ENCODE results near the gene MECR. TPM values are rescaled to one million over a fixed set of nuclear protein-coding genes. Genes with fewer than 3 reads are reported as not detected.

The MECR gene
- total RNA-seq, 4 donors from 2014 or later = 14.3 to 29.4 (median 16.1) TPM

GRCh38 chr1:29245261-29245660, 14.5 kb upstream of the MECR start:
- peaks cover 0 to 4% (median 0%) of the 10 kb centered on the region in 3 donors for H3K4me1 ChIP-seq
- H3K36me3 ChIP-seq = no peaks in the 10 kb centered on the region
- no peak for DNase-seq
- intact Hi-C loops (cut with DNase I) = no loop called here
- no peaks in the 10 kb centered on the region for H3K9me3 ChIP-seq
- peaks cover 0 to 11% (median 0%) of the 10 kb centered on the region in 4 donors for H3K27me3 ChIP-seq
- TF ChIP-seq POLR2A (IDR thresholded peaks at IDR 0.05) (no peak), CTCF (IDR thresholded peaks at IDR 0.05) (no peak)
- H3K27ac ChIP-seq = no peak overlapping the region
- WGBS, 2 donors = 66 to 67% methylated on average over 5 to 6 of the region's 6 CpGs
- H3K4me3 ChIP-seq = no peak overlapping the region

GRCh38 chr1:29243871-29244200, 13.1 kb upstream of the MECR start:
- TF ChIP-seq CTCF (IDR thresholded peaks at IDR 0.05) = no peak
- no peak for TF ChIP-seq POLR2A (IDR thresholded peaks at IDR 0.05)
- Histone ChIP-seq H3K27ac (no peak overlapping the region), H3K27me3 (peaks cover 0 to 24% (median 0%) of the 10 kb centered on the region in 4 donors), H3K36me3 (no peaks in the 10 kb centered on the region), H3K4me3 (no peak overlapping the region), H3K4me1 (peaks cover 2 to 8% (median 4%) of the 10 kb centered on the region in 3 donors), H3K9me3 (no peaks in the 10 kb centered on the region)
- intact Hi-C loops (cut with DNase I) = no loop called here
- 35 to 51% methylated on average over 2 to 3 of the region's 3 CpGs for WGBS, 2 donors
- DNase-seq = no peak

- DNase-seq = no peak
- Histone ChIP-seq H3K27me3 (peaks cover 0 to 30% (median 0%) of the 10 kb centered on the region in 4 donors), H3K4me1 (peaks cover 7 to 13% (median 10%) of the 10 kb centered on the region in 3 donors), H3K4me3 (no peak overlapping the region), H3K27ac (no peak overlapping the region), H3K9me3 (no peaks in the 10 kb centered on the region), H3K36me3 (no peaks in the 10 kb centered on the region)
- TF ChIP-seq CTCF (IDR thresholded peaks at IDR 0.05) (no peak), POLR2A (IDR thresholded peaks at IDR 0.05) (no peak)
- 72 to 79% methylated on average over 8 to 12 of the region's 16 CpGs for WGBS, 2 donors
- intact Hi-C loops (cut with DNase I) = no loop called here
These were observed 12.5 kb upstream of the MECR start for GRCh38 chr1:29243023-29243870.

- Histone ChIP-seq H3K9me3 (no peaks in the 10 kb centered on the region), H3K27me3 (peaks cover 0 to 45% (median 0%) of the 10 kb centered on the region in 4 donors), H3K4me1 (peaks cover 15 to 32% (median 19%) of the 10 kb centered on the region in 3 donors), H3K4me3 (no peak overlapping the region), H3K27ac (no peak overlapping the region), H3K36me3 (no peaks in the 10 kb centered on the region)
- intact Hi-C loops (cut with DNase I) = no loop called here
- TF ChIP-seq POLR2A (IDR thresholded peaks at IDR 0.05) = no peak
- 71% methylated on average over 2 of the region's 2 CpGs for WGBS, 2 donors
- DNase-seq = no peak
These were observed 10.3 kb upstream of the MECR start for GRCh38 chr1:29240986-29241385.

- no peak for TF ChIP-seq POLR2A (IDR thresholded peaks at IDR 0.05)
- no peak for TF ChIP-seq CTCF (IDR thresholded peaks at IDR 0.05)
- no peaks in the 10 kb centered on the region for H3K9me3 ChIP-seq
- WGBS, 2 donors = 17% methylated on average over 1 of the region's 4 CpGs; no CpG with 5 or more reads in 1 of the 2 donors
- intact Hi-C loops (cut with DNase I) = no loop called here
- peaks cover 0 to 45% (median 0%) of the 10 kb centered on the region in 4 donors for H3K27me3 ChIP-seq
- peaks cover 16 to 34% (median 19%) of the 10 kb centered on the region in 3 donors for H3K4me1 ChIP-seq
- H3K27ac ChIP-seq = no peak overlapping the region
- H3K4me3 ChIP-seq = no peak overlapping the region
- no peak for DNase-seq
- H3K36me3 ChIP-seq = no peaks in the 10 kb centered on the region
These were observed 9.7 kb upstream of the MECR start for GRCh38 chr1:29240400-29240837.

Measured in esophagus squamous epithelium (tissue), 5 donors.